Measurements from ENCODE around the gene CAP1. TPM values are rescaled to one million over a fixed set of nuclear protein-coding genes. Genes with fewer than 3 reads are reported as not detected.

Gene CAP1
- total and polyA plus RNA-seq, 10 of the 15 experiments (the other 5 are each of a cell fraction or from before 2014, with no cell fraction given): 360 to 500 (median 431) TPM

DNA sequence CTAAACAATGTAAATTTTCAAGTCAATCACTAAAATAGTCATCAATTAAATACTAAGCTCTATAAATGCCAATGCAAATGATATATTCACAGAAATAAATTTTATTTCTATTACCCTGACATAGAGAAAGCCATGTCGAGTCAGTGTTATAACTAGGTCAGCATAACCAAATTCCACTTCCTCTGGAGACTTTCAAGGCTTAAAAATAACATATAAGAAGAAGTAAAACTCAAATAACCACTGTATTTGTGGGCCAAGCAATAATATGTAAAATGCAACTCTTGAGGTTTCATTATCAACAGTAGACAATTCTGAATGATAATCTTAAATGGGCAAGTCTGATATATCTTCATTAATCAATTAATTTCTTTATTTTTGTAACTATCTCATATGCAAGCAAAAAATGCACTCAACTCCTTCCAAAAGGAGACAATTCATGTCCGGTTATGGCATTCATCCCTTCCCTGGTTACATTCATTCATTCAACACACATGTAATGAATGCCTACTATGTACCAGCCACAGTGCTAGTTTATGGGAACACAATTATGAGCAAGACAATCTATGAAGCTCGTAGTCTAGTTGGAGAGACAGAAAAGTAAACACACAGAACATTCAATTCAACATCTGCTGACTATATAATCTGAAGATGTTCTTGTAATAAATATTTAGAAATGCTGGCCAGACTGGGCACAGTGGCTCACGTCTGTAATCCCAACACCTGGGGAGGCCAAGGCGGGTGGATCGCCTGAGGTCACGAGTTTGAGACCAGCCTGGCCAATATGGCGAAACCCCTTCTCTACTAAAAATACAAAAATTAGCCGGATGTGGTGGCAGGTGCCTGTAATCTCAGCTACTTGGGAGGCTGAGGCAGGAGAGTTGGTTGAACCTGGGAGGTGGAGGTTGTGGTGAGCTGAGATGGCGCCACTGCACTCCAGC lies 37.1 kb upstream of the CAP1 start (continued):
- TF ChIP-seq STAT1 (conservative IDR thresholded peaks at IDR 0.05) (no peak), RFX5 (IDR thresholded peaks at IDR 0.05; ENCODE audit: low read depth, low read length) (no peak), SIX5 (IDR thresholded peaks at IDR 0.05; ENCODE audit: low read depth, low read length, severe bottlenecking) (no peak), ATF7 (IDR thresholded peaks at IDR 0.05; ENCODE audit: low read depth) (0 out of 2 replicates have a peak, but pooled peaks have one; percentile 18), CREM (IDR thresholded peaks at IDR 0.05; ENCODE audit: low read depth) (no peak), MEF2A (IDR thresholded peaks at IDR 0.05; ENCODE audit: insufficient read depth, low read depth, low read length) (peak; percentile 95), TCF7 (IDR thresholded peaks at IDR 0.05; ENCODE audit: borderline replicate concordance) (no peak), RCOR1 (conservative IDR thresholded peaks at IDR 0.05; ENCODE audit: low read depth, low read length) (no peak), MTA3 (IDR thresholded peaks at IDR 0.05; ENCODE audit: borderline replicate concordance, low read length) (no peak; the same call in 1 of the 2 replicates), SMAD1 (IDR thresholded peaks at IDR 0.05; ENCODE audit: low read depth, partially characterized antibody) (no peak), SMC3 (IDR thresholded peaks at IDR 0.05; ENCODE audit: borderline replicate concordance, low read length) (no peak), SMAD5 (IDR thresholded peaks at IDR 0.05; ENCODE audit: low read depth) (no peak), BHLHE40 (IDR thresholded peaks at IDR 0.05; ENCODE audit: borderline replicate concordance in 1 of 2, low read depth in 2 of 2, low read length in 1 of 2) (no peak), FOS (IDR thresholded peaks at IDR 0.05; ENCODE audit: borderline replicate concordance, extremely low read depth, insufficient read length) (no peak), ZSCAN29 (IDR thresholded peaks at IDR 0.05) (no peak), ZBED1 (IDR thresholded peaks at IDR 0.05; ENCODE audit: borderline replicate concordance) (no peak), HDAC2 (IDR thresholded peaks at IDR 0.05) (no peak), YBX1 (IDR thresholded peaks at IDR 0.05) (no peak), IRF4 (IDR thresholded peaks at IDR 0.05; ENCODE audit: low read depth, low read length) (no peak), CBX3 (IDR thresholded peaks at IDR 0.05; ENCODE audit: borderline replicate concordance, low read depth) (no peak), MXI1 (IDR thresholded peaks at IDR 0.05; ENCODE audit: low read depth, low read length) (no peak)
- TF ChIP-seq, protein P1, sequence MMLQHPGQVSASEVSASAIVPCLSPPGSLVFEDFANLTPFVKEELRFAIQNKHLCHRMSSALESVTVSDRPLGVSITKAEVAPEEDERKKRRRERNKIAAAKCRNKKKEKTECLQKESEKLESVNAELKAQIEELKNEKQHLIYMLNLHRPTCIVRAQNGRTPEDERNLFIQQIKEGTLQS (IDR thresholded peaks at IDR 0.05; ENCODE audit: borderline replicate concordance, extremely low read depth, low read depth, low read length): no peak
- TF ChIP-seq, protein P2, sequence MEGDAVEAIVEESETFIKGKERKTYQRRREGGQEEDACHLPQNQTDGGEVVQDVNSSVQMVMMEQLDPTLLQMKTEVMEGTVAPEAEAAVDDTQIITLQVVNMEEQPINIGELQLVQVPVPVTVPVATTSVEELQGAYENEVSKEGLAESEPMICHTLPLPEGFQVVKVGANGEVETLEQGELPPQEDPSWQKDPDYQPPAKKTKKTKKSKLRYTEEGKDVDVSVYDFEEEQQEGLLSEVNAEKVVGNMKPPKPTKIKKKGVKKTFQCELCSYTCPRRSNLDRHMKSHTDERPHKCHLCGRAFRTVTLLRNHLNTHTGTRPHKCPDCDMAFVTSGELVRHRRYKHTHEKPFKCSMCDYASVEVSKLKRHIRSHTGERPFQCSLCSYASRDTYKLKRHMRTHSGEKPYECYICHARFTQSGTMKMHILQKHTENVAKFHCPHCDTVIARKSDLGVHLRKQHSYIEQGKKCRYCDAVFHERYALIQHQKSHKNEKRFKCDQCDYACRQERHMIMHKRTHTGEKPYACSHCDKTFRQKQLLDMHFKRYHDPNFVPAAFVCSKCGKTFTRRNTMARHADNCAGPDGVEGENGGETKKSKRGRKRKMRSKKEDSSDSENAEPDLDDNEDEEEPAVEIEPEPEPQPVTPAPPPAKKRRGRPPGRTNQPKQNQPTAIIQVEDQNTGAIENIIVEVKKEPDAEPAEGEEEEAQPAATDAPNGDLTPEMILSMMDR (IDR thresholded peaks at IDR 0.05 in 2 of 3, conservative IDR thresholded peaks at IDR 0.05 in 1 of 3; ENCODE audit: control insufficient read depth in 2 of 3, extremely low read depth in 1 of 3, insufficient read depth in 1 of 3, low read depth in 3 of 3, low read length in 3 of 3): no peak
- TF ChIP-seq, protein P3, sequence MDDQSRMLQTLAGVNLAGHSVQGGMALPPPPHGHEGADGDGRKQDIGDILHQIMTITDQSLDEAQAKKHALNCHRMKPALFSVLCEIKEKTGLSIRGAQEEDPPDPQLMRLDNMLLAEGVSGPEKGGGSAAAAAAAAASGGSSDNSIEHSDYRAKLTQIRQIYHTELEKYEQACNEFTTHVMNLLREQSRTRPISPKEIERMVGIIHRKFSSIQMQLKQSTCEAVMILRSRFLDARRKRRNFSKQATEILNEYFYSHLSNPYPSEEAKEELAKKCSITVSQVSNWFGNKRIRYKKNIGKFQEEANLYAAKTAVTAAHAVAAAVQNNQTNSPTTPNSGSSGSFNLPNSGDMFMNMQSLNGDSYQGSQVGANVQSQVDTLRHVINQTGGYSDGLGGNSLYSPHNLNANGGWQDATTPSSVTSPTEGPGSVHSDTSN (IDR thresholded peaks at IDR 0.05; ENCODE audit: insufficient replicate concordance, low read depth, low read length): no peak
- TF ChIP-seq, protein P4, sequence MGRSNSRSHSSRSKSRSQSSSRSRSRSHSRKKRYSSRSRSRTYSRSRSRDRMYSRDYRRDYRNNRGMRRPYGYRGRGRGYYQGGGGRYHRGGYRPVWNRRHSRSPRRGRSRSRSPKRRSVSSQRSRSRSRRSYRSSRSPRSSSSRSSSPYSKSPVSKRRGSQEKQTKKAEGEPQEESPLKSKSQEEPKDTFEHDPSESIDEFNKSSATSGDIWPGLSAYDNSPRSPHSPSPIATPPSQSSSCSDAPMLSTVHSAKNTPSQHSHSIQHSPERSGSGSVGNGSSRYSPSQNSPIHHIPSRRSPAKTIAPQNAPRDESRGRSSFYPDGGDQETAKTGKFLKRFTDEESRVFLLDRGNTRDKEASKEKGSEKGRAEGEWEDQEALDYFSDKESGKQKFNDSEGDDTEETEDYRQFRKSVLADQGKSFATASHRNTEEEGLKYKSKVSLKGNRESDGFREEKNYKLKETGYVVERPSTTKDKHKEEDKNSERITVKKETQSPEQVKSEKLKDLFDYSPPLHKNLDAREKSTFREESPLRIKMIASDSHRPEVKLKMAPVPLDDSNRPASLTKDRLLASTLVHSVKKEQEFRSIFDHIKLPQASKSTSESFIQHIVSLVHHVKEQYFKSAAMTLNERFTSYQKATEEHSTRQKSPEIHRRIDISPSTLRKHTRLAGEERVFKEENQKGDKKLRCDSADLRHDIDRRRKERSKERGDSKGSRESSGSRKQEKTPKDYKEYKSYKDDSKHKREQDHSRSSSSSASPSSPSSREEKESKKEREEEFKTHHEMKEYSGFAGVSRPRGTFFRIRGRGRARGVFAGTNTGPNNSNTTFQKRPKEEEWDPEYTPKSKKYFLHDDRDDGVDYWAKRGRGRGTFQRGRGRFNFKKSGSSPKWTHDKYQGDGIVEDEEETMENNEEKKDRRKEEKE (IDR thresholded peaks at IDR 0.05): no peak
